GM19324 (cell line): ENCODE results near the gene RTP4.
"Not testable (repeated sequence)": the region's sequence is repeated elsewhere in the genome, so short reads cannot be mapped to it uniquely, and the experiment has no call there.

Source experiments
- ATAC-seq: cut with Tn5 transposase; IDR thresholded peaks from one replicate; pipeline ENCODE4 v1.9.1; 2021; ENCODE audit warnings: mild to moderate bottlenecking, moderate library complexity; ENCODE audit not compliant: unreplicated experiment, low FRiP score

The RTP4 gene

GRCh38 chr3:187367561-187368103 is 553 bp upstream of the RTP4 start:
- ATAC-seq: no peak

DNA sequence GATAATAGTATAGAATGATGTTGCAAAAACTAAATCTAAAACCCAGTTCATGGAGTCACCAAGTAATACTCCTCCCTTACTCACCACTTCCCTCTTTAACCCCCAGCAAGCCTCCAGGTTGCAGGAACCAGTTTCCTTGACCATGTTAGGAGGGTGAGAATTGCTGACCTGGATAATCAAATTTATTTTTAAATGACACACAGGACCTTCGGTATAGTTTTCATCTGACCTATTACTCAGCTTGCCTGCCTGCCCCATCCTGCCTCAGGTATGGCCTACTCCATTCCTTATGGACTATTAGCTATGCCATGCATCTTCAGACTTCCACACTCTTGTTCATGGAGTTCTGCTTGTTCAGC is 883 bp downstream of the RTP4 start:
- no peak for ATAC-seq

GRCh38 chr3:187370051-187370450 is 1.9 kb downstream of the RTP4 start:
- ATAC-seq: no peak

DNA sequence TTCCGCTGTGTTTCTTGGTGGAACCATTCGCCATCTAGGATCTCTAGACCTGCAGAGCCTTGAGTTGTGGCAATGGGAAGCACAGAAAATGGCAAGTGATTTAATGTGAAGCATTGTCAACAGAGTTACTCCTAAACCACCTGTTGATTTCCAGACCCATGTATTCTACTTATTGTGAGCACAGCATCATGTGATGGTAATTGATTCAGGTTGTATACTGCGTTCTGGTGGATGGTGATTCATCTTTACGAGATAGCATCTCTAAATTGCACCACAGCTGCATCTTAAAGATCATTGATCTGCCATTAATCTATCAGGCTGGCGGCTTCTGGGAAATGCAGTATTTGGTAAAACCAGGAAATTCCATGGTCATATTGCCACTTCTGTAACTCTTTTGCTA is 7.4 kb downstream of the RTP4 start:
- ATAC-seq: no peak

- no peak for ATAC-seq
These were observed 9.7 kb downstream of the RTP4 start for GRCh38 chr3:187377842-187378241.

- no peak for ATAC-seq
These were observed 14.5 kb downstream of the RTP4 start for GRCh38 chr3:187382609-187383151.

- no peak for ATAC-seq
These were observed 15.1 kb downstream of the RTP4 start for GRCh38 chr3:187383246-187383645.

DNA sequence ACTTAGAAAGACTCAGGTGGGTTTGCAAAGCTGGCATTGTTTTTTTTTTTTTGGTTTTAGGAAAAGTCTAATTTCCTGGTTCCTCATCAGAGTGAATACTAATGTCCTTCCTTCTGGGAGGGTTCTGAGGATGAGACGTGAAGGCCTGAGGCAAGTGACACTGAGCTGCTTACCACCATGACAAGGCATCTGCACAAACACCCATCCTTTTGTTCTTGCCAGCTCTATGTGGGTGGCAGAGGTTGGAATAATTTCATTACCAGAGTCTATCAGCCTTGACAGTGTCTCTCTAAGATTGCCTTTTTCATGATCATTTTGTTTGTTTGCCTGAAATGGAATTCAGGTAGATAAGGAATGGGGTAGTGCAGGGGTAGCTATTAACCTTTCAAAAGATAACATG is 17.1 kb downstream of the RTP4 start:
- no peak for ATAC-seq

- no peak for ATAC-seq
These were observed 28.5 kb downstream of the RTP4 start for GRCh38 chr3:187396661-187397060.

GRCh38 chr3:187398955-187399354 is 30.8 kb downstream of the RTP4 start:
- no peak for ATAC-seq

DNA sequence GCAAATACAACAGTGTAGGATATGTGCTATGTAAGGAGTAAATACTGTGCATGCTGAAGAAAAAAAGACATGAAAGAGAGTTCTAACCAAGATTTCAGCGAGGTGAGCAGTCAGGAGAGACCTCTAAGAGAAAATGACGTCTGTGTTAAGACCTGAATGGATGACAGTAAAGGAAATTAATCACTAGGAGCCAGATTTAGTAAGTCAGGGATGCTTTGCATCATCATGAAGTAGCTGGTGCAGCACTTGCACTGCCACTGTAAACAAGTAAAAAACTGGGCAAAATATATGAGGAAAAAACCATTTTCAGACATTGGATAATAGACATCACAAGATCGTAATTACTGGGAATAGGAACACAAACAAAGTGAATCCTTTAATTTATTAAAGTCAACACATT is 32.6 kb downstream of the RTP4 start:
- no peak for ATAC-seq

GRCh38 chr3:187401856-187402255 is 33.7 kb downstream of the RTP4 start:
- ATAC-seq: no peak

DNA sequence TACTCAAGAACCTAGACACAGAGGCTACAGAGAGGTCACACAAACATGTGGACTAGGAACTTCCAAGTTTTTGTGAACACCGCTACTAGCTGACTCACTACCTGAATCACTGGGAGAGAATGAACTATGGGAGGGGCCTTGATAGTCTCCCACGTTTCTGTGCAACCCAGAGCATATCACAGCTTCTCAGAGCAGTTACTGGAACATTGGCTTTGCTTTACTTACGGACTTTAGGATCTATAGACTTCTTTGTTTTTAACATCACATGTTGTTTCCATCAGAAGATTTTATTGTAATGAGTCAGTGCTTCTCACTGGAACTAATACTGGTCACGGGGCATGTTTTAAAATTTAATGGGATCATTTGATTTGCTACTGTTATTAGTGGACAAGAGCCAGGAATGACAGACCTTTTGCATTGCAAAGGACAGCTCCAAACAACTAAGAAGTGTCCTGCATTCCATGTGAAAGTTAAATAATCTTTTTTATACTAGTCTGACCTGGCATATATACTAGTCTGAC is 35.6 kb downstream of the RTP4 start:
- ATAC-seq: no peak

DNA sequence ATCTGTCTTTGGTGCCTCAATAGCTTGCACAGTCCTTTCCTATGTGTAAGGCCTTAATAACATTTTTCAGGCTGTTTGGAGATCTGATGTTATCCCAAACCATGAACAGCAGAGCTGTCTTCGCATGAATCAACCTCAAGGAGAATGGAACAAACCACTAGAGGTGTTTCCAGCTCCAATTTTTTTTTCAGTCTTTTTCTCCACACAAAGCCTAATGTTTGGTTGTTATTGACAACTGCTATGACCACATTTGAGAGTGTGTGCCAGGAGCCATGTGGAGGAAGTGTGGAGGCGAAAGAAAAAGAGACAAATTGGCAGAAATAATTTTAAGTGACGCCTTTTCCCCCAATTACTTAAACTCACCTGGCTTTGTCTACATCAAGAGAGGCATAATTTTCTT is 38.7 kb downstream of the RTP4 start:
- no peak for ATAC-seq

DNA sequence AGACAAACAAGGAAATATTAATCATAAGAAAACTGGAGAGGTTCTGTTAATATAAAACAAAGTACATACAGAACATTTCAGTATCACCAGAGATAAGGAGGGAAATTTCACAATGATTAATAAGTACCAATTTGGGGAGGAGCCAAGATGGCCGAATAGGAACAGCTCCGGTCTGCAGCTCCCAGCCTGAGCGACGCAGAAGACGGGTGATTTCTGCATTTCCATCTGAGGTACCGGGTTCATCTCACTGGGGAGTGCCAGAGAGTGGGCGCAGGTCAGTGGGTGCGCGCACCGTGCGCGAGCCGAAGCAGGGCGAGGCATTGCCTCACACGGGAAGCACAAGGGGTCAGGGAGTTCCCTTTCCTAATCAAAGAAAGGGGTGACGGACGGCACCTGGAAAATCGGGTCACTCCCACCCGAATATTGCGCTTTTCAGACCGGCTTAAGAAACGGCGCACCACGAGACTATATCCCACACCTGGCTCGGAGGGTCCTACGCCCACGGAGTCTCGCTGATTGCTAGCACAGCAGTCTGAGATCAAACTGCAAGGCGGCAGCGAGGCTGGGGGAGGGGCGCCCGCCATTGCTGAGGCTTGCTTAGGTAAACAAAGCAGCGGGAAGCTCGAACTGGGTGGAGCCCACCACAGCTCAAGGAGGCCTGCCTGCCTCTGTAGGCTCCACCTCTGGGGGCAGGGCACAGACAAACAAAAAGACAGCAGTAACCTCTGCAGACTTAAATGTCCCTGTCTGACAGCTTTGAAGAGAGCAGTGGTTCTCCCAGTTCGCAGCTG is 44.0 kb downstream of the RTP4 start:
- ATAC-seq: not testable (repeated sequence)
